ENCODE data around the gene ITPA. TPM values are rescaled to one million over a fixed set of nuclear protein-coding genes. Genes with fewer than 3 reads are reported as not detected.
A peak's percentile ranks its signal among the peaks of the same experiment; 100 is the strongest.

The ITPA gene
- total and polyA plus RNA-seq, 2 of the 13 experiments (the other 11 are each of a cell fraction or from before 2014, with no cell fraction given): 60.1 to 103 TPM

GRCh38 chr20:3218307-3218988, 9.2 kb downstream of the ITPA start (continued):
- TF ChIP-seq HBP1 (CRISPR knock-in tag; IDR thresholded peaks at IDR 0.05; ENCODE audit: low read depth) (no peak), ATF6 (CRISPR knock-in tag; conservative IDR thresholded peaks at IDR 0.05) (0 out of 2 replicates have a peak, but pooled peaks have one; percentile 28), ZHX1 (CRISPR knock-in tag; IDR thresholded peaks at IDR 0.05; ENCODE audit: low read depth) (peak; percentile 52; the same call in 1 of the 2 replicates), ZNF687 (CRISPR knock-in tag; IDR thresholded peaks at IDR 0.05) (peak; percentile 99), PLSCR1 (CRISPR knock-in tag; IDR thresholded peaks at IDR 0.05; ENCODE audit: borderline replicate concordance) (no peak), PCBP2 (optimal IDR thresholded peaks at IDR 0.05; ENCODE audit: low read depth, low read length, poor library complexity, severe bottlenecking) (peak; percentile 41), ZNF451 (CRISPR knock-in tag; IDR thresholded peaks at IDR 0.05) (no peak), ZBTB33 (CRISPR knock-in tag; IDR thresholded peaks at IDR 0.05) (peak; percentile 92), HMG20A (CRISPR knock-in tag; IDR thresholded peaks at IDR 0.05; ENCODE audit: borderline replicate concordance) (no peak), JUND (CRISPR knock-in tag; IDR thresholded peaks at IDR 0.05) (peak; percentile 12; the same call in 1 of the 2 replicates), ZBTB8A (CRISPR knock-in tag; IDR thresholded peaks at IDR 0.05; ENCODE audit: borderline replicate concordance, low read depth) (no peak)

All from HepG2 (cell line).